Heart left ventricle (tissue), 16 donors: Measurements from ENCODE around the gene P2RX6. TPM values are rescaled to one million over a fixed set of nuclear protein-coding genes. Genes with fewer than 3 reads are reported as not detected.

Experiments used
- ATAC-seq, 4 donors: fragments of 200-7000 bp; cut with Tn5 transposase; one replicate each; pipeline ENCODE4 v1.9.1; 2020 to 2022; ENCODE audit warnings: moderate library complexity in 4 of 4, mild to moderate bottlenecking in 3 of 4, moderate number of reproducible peaks in 1 of 4
- DNase-seq, 5 donors: peaks; one replicate each; pipeline ENCODE4 v3.0.0-alpha.2; 2020
- H3K27ac ChIP-seq, 12 donors: fragments of 200-600 bp; sonication (generic) in 4 of 12; one replicate each; pipeline versions ENCODE4 v1.5.0 to v1.8.0; 2016 to 2022; ENCODE audit warnings: mild to moderate bottlenecking in 2 of 12
- H3K27me3 ChIP-seq, 9 donors: fragments of 200-600 bp; sonication (generic) in 2 of 9; one replicate each; pipeline versions ENCODE4 v1.5.1 to v1.8.0; 2016 to 2022; ENCODE audit warnings: mild to moderate bottlenecking in 3 of 9
- H3K36me3 ChIP-seq, 9 donors: fragments of 200-600 bp; sonication (generic) in 2 of 9; one replicate each; pipeline versions ENCODE4 v1.5.0 to v1.8.0; 2018 to 2022; ENCODE audit warnings: mild to moderate bottlenecking in 2 of 9
- H3K4me1 ChIP-seq, 12 donors: fragments of 200-600 bp; sonication (generic) in 4 of 12; one replicate each; pipeline versions ENCODE4 v1.5.0 to v1.8.0; 2016 to 2022; ENCODE audit warnings: mild to moderate bottlenecking in 3 of 12
- H3K4me3 ChIP-seq, 12 donors: fragments of 200-600 bp; sonication (generic) in 4 of 12; one replicate each; pipeline versions ENCODE4 v1.5.0 to v1.8.0; 2017 to 2022; ENCODE audit warnings: mild to moderate bottlenecking in 9 of 12, moderate library complexity in 4 of 12
- H3K9me3 ChIP-seq, 12 donors: fragments of 200-600 bp; sonication (generic) in 4 of 12; one replicate each; pipeline versions ENCODE4 v1.5.0 to v1.8.0; 2016 to 2022; ENCODE audit warnings: mild to moderate bottlenecking in 1 of 12
- CTCF ChIP-seq, 12 donors: fragments of 200-600 bp; sonication (generic) in 4 of 12; IDR thresholded peaks; one replicate each; pipeline versions ENCODE4 v1.5.0 to v1.8.0; 2018 to 2022; ENCODE audit warnings: antibody characterized with exemption in 12 of 12, mild to moderate bottlenecking in 5 of 12
- POLR2A ChIP-seq, 2 donors: fragments of 450-650 bp; IDR thresholded peaks; one replicate each; pipeline ENCODE4 v1.6.1; 2017; ENCODE audit warnings: antibody characterized with exemption in 2 of 2, mild to moderate bottlenecking in 2 of 2, moderate library complexity in 2 of 2
- WGBS, 4 donors: extraction: QIAGEN DNeasy Blood & Tissue Kit in 2 of 4; methylation state at CpG; one replicate each; pipeline versions ENCODE4 v1.1.5 to v1.1.7; 2013 to 2018; 5-methylcytosine and 5-hydroxymethylcytosine counted together
- intact Hi-C, 10 donors: fragments of 100-400 bp; cut with DNase I; formaldehyde crosslinking; loops; one replicate each; pipeline versions ENCODE4 v1.11.1 to v1.14.2; 2022
- polyA plus RNA-seq, 2 donors: library from polyadenylated mRNA; stranded (reverse); fragments of 200-250 nt; gene quantifications; one replicate each; pipeline ENCODE4 v1.2.3, GENCODE V29; 2013
- total RNA-seq, 9 donors: library from RNA; depleted of rRNA in 2 of 9; stranded (reverse); fragments of >200 nt in 2 of 9; fragmentation: NEBNext Ultra II Directional in 3 of 9; extraction: Animal tissue kit (Norgen Biotek cat#: 25700) in 3 of 9; gene quantifications; one replicate each; pipeline versions ENCODE4 v1.1.0 to v1.2.4, GENCODE V29; 2016 to 2023
- donor health status: ischemic (EF 13 %, LVEDD 7.1; RV severe dilation, severe dysfunction).
- donor health status: healthy with polysubstance abuse.
- donor health status: DM: no; HTN: yes; CAD: no.
- donor health status: DM: no; HTN: no; CAD: no.
- donor health status: ischemic (EF 25% LVEDD 6.9; RV normal size, moderate dysfunction).
- donor health status: ischemic (EF 25% LVEDD 5.7; RV mildly dilated, moderate dysfunction).
- donor health status: healthy.
- donor health status: DM: yes; HTN: yes; CAD: no.
- donor health status: ischemic (EF 35%, LVEDD 5.7; RV mildly dilated, moderate dysfunction).
- donor health status: nonischemic (EF 11% LVEDD 7.7; RV severe dilation, severe dysfunction).
- donor health status: DM: yes; HTN: yes; CAD: no.
- donor health status: PGD.
- donor health status: ischemic (EF 29% LVEDD 5.4; RV normal size, mild dysfunction).
- donor health status: nonischemic (EF 23%, LVEDD 6.1; RV moderate dilation, normal function).

The P2RX6 gene
- total and polyA plus RNA-seq, 11 donors = 0.06 to 4.8 (median 1.5) TPM

- Histone ChIP-seq H3K27me3 (no peaks in the 10 kb centered on the region), H3K27ac (no peak overlapping the region), H3K4me1 (peaks cover 0 to 19% (median 0%) of the 10 kb centered on the region in 12 donors), H3K9me3 (peaks cover 0 to under 1% (median 0%) of the 10 kb centered on the region in 12 donors), H3K36me3 (no peaks in the 10 kb centered on the region), H3K4me3 (no peak overlapping the region)
- DNase-seq (no peak), ATAC-seq (no peak)
- intact Hi-C loops = no loop called here
- TF ChIP-seq CTCF (IDR thresholded peaks at IDR 0.05) (no peak), POLR2A (IDR thresholded peaks at IDR 0.05) (no peak)
- 72 to 81% (median 78%) methylated on average over 11 to 21 of the region's 21 CpGs for WGBS, 4 donors
Measured at GRCh38 chr22:20972933-20973577, 41.9 kb upstream of the P2RX6 start.

GRCh38 chr22:20973634-20974286 lies 41.2 kb upstream of the P2RX6 start:
- WGBS, 4 donors = 55 to 67% (median 65%) methylated on average over 18 to 21 of the region's 21 CpGs

GRCh38 chr22:20974336-20974955 lies 40.5 kb upstream of the P2RX6 start:
- no peaks in the 10 kb centered on the region for H3K36me3 ChIP-seq

More at GRCh38 chr22:20973634-20974286, 41.2 kb upstream of the P2RX6 start:
- DNase-seq = no peak
- no peaks in the 10 kb centered on the region for H3K27me3 ChIP-seq
- no peak for ATAC-seq
- H3K9me3 ChIP-seq = peaks cover 0 to 7% (median 2%) of the 10 kb centered on the region in 12 donors
- H3K36me3 ChIP-seq = no peaks in the 10 kb centered on the region
- TF ChIP-seq POLR2A (IDR thresholded peaks at IDR 0.05) = no peak
- TF ChIP-seq CTCF (IDR thresholded peaks at IDR 0.05) = no peak
- no peak overlapping the region for H3K4me3 ChIP-seq
- H3K4me1 ChIP-seq = peaks cover 0 to 17% (median 0%) of the 10 kb centered on the region in 12 donors
- H3K27ac ChIP-seq = no peak overlapping the region
- intact Hi-C loops = no loop called here

More at GRCh38 chr22:20974336-20974955, 40.5 kb upstream of the P2RX6 start:
- ATAC-seq (no peak), DNase-seq (no peak)
- intact Hi-C loops = no loop called here
- 76 to 81% (median 78%) methylated on average over 16 of the region's 16 CpGs for WGBS, 4 donors
- Histone ChIP-seq H3K27ac (no peak overlapping the region), H3K9me3 (peaks cover 0 to 13% (median 2%) of the 10 kb centered on the region in 12 donors), H3K4me3 (no peak overlapping the region), H3K4me1 (peaks cover 0 to 19% (median under 1%) of the 10 kb centered on the region in 12 donors), H3K27me3 (peaks cover 0 to 3% (median 0%) of the 10 kb centered on the region in 9 donors)
- TF ChIP-seq POLR2A (IDR thresholded peaks at IDR 0.05) = no peak
- TF ChIP-seq CTCF (IDR thresholded peaks at IDR 0.05) = no peak
